ENCODE measurements around the gene AP2A1.
"Not testable (repeated sequence)": the region's sequence is repeated elsewhere in the genome, so short reads cannot be mapped to it uniquely, and the experiment has no call there.

The AP2A1 gene

GRCh38 chr19:49766930-49767299, at the start of gene AP2A1:
Gene AP2A1 (plus strand): TSS chr19:49767001. CDS start chr19:49767134, 133 bp downstream.
- DNase-seq: no peak

- DNase-seq: no peak
Measured at GRCh38 chr19:49718511-49718910, 48.3 kb upstream of the AP2A1 start.

- DNase-seq: no peak
Measured at GRCh38 chr19:49718991-49719390, 47.8 kb upstream of the AP2A1 start.

GRCh38 chr19:49719420-49719819, 47.4 kb upstream of the AP2A1 start:
- not testable (repeated sequence) for DNase-seq

- DNase-seq: no peak
Measured at GRCh38 chr19:49727217-49728030, 39.4 kb upstream of the AP2A1 start.

GRCh38 chr19:49730166-49730565, 36.6 kb upstream of the AP2A1 start:
- no peak for DNase-seq

GRCh38 chr19:49738268-49738667, 28.5 kb upstream of the AP2A1 start:
- DNase-seq: no peak

GRCh38 chr19:49739098-49739497, 27.7 kb upstream of the AP2A1 start:
- DNase-seq: no peak

GRCh38 chr19:49739933-49740332, 26.9 kb upstream of the AP2A1 start:
- no peak for DNase-seq

- DNase-seq: no peak
Measured at GRCh38 chr19:49741210-49741844, 25.5 kb upstream of the AP2A1 start.

GRCh38 chr19:49744946-49745381, 21.8 kb upstream of the AP2A1 start:
- DNase-seq: no peak

GRCh38 chr19:49746206-49746958, 20.4 kb upstream of the AP2A1 start:
- DNase-seq: peak; percentile 82

- DNase-seq: no peak
Measured at GRCh38 chr19:49749055-49749716, 17.6 kb upstream of the AP2A1 start.

GRCh38 chr19:49749771-49750170, 17.0 kb upstream of the AP2A1 start:
- no peak for DNase-seq

GRCh38 chr19:49752701-49753100, 14.1 kb upstream of the AP2A1 start:
- no peak for DNase-seq

- no peak for DNase-seq
Measured at GRCh38 chr19:49755956-49756355, 10.8 kb upstream of the AP2A1 start.

GRCh38 chr19:49758292-49758691, 8.5 kb upstream of the AP2A1 start:
- DNase-seq: no peak

GRCh38 chr19:49761249-49761624, 5.6 kb upstream of the AP2A1 start:
- no peak for DNase-seq

GRCh38 chr19:49761625-49762311, 5.0 kb upstream of the AP2A1 start:
- no peak for DNase-seq

- no peak for DNase-seq
Measured at GRCh38 chr19:49763230-49763629, 3.6 kb upstream of the AP2A1 start, which contains the start of gene TSKS. Gene TSKS (minus strand): TSS chr19:49763306. CDS start chr19:49763247, 59 bp downstream.

GRCh38 chr19:49764341-49764740, 2.5 kb upstream of the AP2A1 start:
- no peak for DNase-seq

All from stimulated activated CD4-positive, alpha-beta T cell treated with anti-CD3 and anti-CD28 coated beads, Interleukin-1b, Interleukin-23, amount 100 ng/mL, for 48 hours (primary cell).